K562 (cell line): ENCODE measurements around the gene IL24. TPM values are rescaled to one million over a fixed set of nuclear protein-coding genes. Genes with fewer than 3 reads are reported as not detected.

Experiments
- AFF1 ChIP-seq, 2 experiments: fragments of 450-650 bp; IDR thresholded peaks; 2 replicates each; pipeline ENCODE4 v1.6.1; 2018; ENCODE audit warnings: mild to moderate bottlenecking in 2 of 2, low read depth in 1 of 2; ENCODE audit not compliant: partially characterized antibody in 2 of 2
- BMI1 ChIP-seq: fragments of 150-350 bp; IDR thresholded peaks from 2 replicates; pipeline ENCODE4 v1.6.1; 2014; ENCODE audit warnings: low read length
- BRD4 ChIP-seq: fragments of 200-600 bp; sonication (generic); IDR thresholded peaks from 2 replicates; pipeline ENCODE4 v1.6.1; 2017; ENCODE audit warnings: inconsistent platforms
- EHMT2 ChIP-seq: fragments of 450-650 bp; IDR thresholded peaks from 2 replicates; pipeline ENCODE4 v1.6.1; 2018; ENCODE audit warnings: antibody characterized with exemption
- ELF2 ChIP-seq: fragments of 250-450 bp; sonication (Bioruptor Pico); IDR thresholded peaks from 2 replicates; pipeline ENCODE4 v1.5.0; 2021; ENCODE audit warnings: mild to moderate bottlenecking
- KLF6 ChIP-seq: fragments of 250-450 bp; sonication (Bioruptor Pico); IDR thresholded peaks from 2 replicates; pipeline ENCODE4 v1.4.0; 2020; ENCODE audit warnings: mild to moderate bottlenecking, moderate library complexity, borderline replicate concordance
- LCOR ChIP-seq: sonication (generic); formaldehyde crosslinking; IDR thresholded peaks from 2 replicates; pipeline ENCODE4 v1.8.0; 2022; ENCODE audit warnings: mild to moderate bottlenecking, missing genetic modification reagents
- MITF ChIP-seq: IDR thresholded peaks from 2 replicates; pipeline ENCODE4 v1.6.1; 2014; ENCODE audit warnings: antibody characterized with exemption
- POLR2AphosphoS5 ChIP-seq: IDR thresholded peaks from 2 replicates; pipeline ENCODE4 v1.6.1; 2011; ENCODE audit warnings: mild to moderate bottlenecking, low read depth, low read length, moderate library complexity; ENCODE audit not compliant: control insufficient read depth, insufficient read depth
- PYGO2 ChIP-seq: fragments of 450-650 bp; IDR thresholded peaks from 2 replicates; pipeline ENCODE4 v1.6.1; 2016; ENCODE audit warnings: mild to moderate bottlenecking, missing genetic modification characterization, moderate library complexity, missing compliant biosample characterization
- RCOR1 ChIP-seq, 2 experiments: IDR thresholded peaks; 2 replicates each; pipeline ENCODE4 v1.6.1; 2012; ENCODE audit warnings: low read depth in 2 of 2, low read length in 2 of 2, borderline replicate concordance in 1 of 2, improper control_type of control experiment in 1 of 2
- TRIM28 ChIP-seq: fragments of 450-650 bp; IDR thresholded peaks from 2 replicates; pipeline ENCODE4 v1.6.1; 2017
- ZNF431 ChIP-seq: sonication (generic); formaldehyde crosslinking; IDR thresholded peaks from 2 replicates; pipeline ENCODE4 v1.8.0; 2022; ENCODE audit warnings: mild to moderate bottlenecking, missing genetic modification reagents
- polyA plus RNA-seq, 8 experiments: library from polyadenylated mRNA; depleted of rRNA in 4 of 8; stranded (reverse) in 5 of 8; unstranded in 3 of 8; fragments of >200 nt; fragmentation: Nextera tagmentation in 2 of 8; fragmentation: Illumina TruSeq in 1 of 8; extraction: Ambion mirVana in 2 of 8; extraction: Trizol in 1 of 8; gene quantifications; 2 replicates each; pipeline versions ENCODE4 v1.2.1 to v1.2.3, GENCODE V29; 2011 to 2014; ENCODE audit warnings: inconsistent platforms in 1 of 8, missing spikeins in 1 of 8
- total RNA-seq, 7 experiments: library from RNA; depleted of rRNA in 6 of 7; stranded (reverse); fragments of >200 nt in 6 of 7; fragmentation: Illumina TruSeq in 2 of 7; extraction: Trizol in 2 of 7; gene quantifications; 2 replicates each; pipeline versions ENCODE4 v1.2.1 to v1.2.3, GENCODE V29; 2011 to 2021; ENCODE audit warnings: low replicate concordance in 1 of 7
- TF ChIP-seq, protein P1 (sequence below): sonication (generic); formaldehyde crosslinking; IDR thresholded peaks from 2 replicates; pipeline ENCODE4 v1.9.0; 2022; ENCODE audit warnings: mild to moderate bottlenecking, missing genetic modification reagents
- TF ChIP-seq, protein P2 (sequence below): sonication (generic); formaldehyde crosslinking; IDR thresholded peaks from 2 replicates; pipeline ENCODE4 v1.8.1; 2022; ENCODE audit warnings: missing genetic modification reagents
- TF ChIP-seq, protein P3 (sequence below), 2 experiments: IDR thresholded peaks; 2 replicates each; pipeline ENCODE4 v1.6.1; 2011; ENCODE audit warnings: borderline replicate concordance in 1 of 2, control low read depth in 1 of 2, low read depth in 1 of 2, low read length in 1 of 2, mild to moderate bottlenecking in 1 of 2, mixed read lengths in 1 of 2, moderate library complexity in 1 of 2; ENCODE audit not compliant: insufficient read depth in 1 of 2, insufficient read length in 1 of 2, poor library complexity in 1 of 2, severe bottlenecking in 1 of 2; ENCODE audit errors: extremely low read depth in 1 of 2

Gene IL24
- total and polyA plus RNA-seq, 9 of the 15 experiments (the other 6 are each of a cell fraction or from before 2014, with no cell fraction given): 0.04 to 0.19 TPM; not detected in 7

DNA sequence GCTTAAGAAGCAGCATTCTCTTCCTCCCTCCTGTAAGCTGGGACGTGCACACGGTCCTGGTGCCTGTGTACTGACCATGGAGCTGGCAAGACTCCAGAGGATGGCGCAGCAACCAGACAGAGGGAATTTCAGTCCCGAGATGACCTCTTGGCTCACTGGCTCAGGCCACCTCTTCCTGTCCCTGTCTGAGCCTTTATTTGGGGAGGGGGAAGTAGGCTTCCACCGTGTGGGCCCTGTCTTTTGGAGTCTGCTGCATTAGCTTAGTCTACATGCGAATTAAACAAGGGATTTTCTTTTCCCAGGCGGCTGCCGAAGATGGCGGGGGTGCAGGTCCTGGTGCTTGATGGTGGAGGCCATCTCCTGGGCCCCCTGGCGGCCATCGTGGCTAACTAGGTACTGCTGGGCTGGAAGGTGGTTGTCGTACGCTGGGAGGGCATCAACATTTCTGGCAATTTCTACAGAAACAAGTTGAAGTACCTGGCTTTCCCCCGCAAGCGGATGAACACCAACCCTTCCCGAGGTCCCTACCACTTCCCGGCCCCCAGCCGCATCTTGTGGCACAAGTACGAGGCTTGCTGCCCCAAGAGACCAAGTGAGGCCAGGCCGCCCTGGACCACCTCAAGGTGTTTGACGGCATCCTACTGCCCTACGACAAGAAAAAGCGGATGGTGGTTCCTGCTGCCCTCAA, 10.2 kb downstream of the IL24 start (continued):
- TF ChIP-seq, protein P1, sequence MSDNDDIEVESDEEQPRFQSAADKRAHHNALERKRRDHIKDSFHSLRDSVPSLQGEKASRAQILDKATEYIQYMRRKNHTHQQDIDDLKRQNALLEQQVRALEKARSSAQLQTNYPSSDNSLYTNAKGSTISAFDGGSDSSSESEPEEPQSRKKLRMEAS: peak; percentile 55
- TF ChIP-seq MITF (no peak), AFF1 (IDR thresholded peaks at IDR 0.05; ENCODE audit: low read depth in 1 of 2, partially characterized antibody in 2 of 2) (no peak), BMI1 (no peak), BRD4 (no peak), POLR2AphosphoS5 (no peak), TRIM28 (0 out of 2 replicates have a peak, but pooled peaks have one; percentile 46), PYGO2 (tag) (no peak), EHMT2 (peak; percentile 78; the same call in 1 of the 2 replicates), ZNF431 (no peak), ELF2 (no peak), KLF6 (CRISPR knock-in tag) (no peak), RCOR1 (IDR thresholded peaks at IDR 0.05; ENCODE audit: borderline replicate concordance in 1 of 2, low read depth in 2 of 2, low read length in 2 of 2) (peak in 1 of 2 experiments; percentile 62; a peak in 1 of 4 replicates), LCOR (CRISPR knock-in tag) (no peak)
- TF ChIP-seq, protein P2, sequence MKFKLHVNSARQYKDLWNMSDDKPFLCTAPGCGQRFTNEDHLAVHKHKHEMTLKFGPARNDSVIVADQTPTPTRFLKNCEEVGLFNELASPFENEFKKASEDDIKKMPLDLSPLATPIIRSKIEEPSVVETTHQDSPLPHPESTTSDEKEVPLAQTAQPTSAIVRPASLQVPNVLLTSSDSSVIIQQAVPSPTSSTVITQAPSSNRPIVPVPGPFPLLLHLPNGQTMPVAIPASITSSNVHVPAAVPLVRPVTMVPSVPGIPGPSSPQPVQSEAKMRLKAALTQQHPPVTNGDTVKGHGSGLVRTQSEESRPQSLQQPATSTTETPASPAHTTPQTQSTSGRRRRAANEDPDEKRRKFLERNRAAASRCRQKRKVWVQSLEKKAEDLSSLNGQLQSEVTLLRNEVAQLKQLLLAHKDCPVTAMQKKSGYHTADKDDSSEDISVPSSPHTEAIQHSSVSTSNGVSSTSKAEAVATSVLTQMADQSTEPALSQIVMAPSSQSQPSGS (CRISPR knock-in tag): no peak
- TF ChIP-seq, protein P3, sequence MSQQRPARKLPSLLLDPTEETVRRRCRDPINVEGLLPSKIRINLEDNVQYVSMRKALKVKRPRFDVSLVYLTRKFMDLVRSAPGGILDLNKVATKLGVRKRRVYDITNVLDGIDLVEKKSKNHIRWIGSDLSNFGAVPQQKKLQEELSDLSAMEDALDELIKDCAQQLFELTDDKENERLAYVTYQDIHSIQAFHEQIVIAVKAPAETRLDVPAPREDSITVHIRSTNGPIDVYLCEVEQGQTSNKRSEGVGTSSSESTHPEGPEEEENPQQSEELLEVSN (IDR thresholded peaks at IDR 0.05; ENCODE audit: borderline replicate concordance in 1 of 2, extremely low read depth in 1 of 2, insufficient read depth in 1 of 2, insufficient read length in 1 of 2, low read depth in 1 of 2, low read length in 1 of 2, poor library complexity in 1 of 2, severe bottlenecking in 1 of 2): no peak
